ENCODE results near the gene SNRK.

Gene SNRK

DNA sequence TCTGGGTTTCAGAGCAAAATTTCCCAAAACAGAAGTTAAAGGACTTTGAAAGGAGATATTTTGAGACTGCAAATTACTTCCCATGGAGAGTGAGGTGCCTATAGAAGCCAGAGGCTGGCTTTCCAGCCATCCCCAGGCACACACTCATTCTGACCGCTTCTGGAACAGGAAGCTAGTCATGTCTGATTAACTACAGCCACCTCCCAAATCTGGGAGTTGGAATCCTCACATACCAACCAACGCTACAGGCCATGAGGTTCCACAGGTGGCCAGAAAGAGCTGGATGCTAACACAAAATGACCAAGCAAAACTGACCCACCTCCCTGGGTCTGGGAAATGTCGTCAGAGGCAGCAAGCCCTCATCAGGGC, 87.2 kb downstream of the SNRK start:
- no peak for FAIRE-seq

- FAIRE-seq: no peak
Measured at GRCh38 chr3:43378066-43378935, 92.0 kb downstream of the SNRK start.

GRCh38 chr3:43379343-43379742, 93.0 kb downstream of the SNRK start:
- no peak for FAIRE-seq

DNA sequence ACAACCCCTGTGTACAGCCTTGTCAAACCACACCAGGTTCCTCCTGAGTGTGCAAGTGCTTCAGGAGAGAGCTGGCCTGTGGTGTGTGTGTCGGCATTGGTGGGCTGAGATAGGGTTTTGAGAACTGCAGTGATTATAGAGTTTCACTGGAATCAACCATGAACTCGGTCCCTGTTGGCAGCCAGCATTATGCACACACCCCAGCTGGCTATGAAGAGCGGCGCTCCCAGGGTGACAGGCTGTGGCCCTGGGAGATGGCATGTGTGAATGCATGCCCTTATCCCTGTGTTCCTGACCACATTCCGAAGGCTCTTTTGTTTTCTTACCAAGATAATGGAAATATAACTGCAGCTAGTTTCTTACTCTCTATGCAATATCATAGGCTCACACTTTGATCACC, 101.8 kb downstream of the SNRK start:
- no peak for FAIRE-seq

GRCh38 chr3:43388915-43389314, 102.6 kb downstream of the SNRK start:
- no peak for FAIRE-seq

DNA sequence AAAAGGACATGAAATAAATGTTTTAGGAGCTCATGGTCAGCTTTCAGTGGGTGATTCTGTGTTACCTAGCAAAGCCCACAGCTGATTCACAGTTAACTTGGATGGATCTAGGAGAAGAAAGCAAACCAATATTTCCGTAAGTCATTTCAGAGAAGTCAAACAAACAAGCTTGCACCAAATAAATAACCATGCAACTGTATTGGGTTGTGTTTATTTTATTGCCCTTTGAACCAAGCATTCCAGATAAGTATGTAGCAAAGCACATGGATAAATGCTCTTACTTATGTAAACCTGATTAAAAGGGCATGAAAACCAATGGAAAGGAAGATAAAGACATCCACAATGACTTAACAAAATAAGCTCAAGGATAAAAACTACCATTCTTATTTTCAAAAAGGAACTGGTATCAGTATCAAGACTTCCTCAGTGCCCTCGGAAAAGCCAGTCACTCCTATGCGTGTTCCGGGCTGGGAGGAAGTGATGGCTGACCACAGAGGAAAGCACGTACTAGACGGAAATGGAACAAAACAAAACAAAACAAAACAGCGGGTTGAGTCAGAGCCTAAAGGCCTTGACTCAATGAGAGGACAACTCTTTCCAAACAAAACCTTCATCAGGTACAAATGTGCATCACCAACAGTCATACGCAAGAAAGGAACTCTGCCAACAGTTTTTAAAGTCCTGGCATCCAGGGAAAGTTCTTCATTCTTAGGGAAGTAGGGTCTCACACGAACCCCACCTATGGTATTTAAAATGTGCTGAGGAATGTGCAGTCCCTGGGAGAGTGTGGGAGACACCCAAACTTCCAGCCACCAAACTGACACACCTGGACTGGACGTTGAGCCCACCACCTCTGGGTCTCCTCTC, 103.3 kb downstream of the SNRK start:
- no peak for FAIRE-seq

DNA sequence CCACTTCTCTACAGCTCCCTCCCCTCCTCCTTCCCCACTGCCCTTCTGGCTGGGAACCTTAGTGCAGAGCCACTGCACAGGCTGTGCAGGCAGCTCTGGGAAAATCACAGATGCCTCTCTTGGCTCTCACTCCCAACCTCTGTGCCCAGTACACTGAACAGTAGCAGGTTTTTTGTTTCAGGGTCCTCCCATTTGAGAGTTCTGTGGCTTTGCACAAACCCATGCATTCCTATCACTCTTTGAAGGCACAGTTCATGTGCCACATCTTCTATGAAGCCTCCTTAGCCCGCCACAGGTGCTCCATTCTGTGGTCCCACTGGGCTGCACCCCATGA, 103.9 kb downstream of the SNRK start:
- FAIRE-seq: no peak

DNA sequence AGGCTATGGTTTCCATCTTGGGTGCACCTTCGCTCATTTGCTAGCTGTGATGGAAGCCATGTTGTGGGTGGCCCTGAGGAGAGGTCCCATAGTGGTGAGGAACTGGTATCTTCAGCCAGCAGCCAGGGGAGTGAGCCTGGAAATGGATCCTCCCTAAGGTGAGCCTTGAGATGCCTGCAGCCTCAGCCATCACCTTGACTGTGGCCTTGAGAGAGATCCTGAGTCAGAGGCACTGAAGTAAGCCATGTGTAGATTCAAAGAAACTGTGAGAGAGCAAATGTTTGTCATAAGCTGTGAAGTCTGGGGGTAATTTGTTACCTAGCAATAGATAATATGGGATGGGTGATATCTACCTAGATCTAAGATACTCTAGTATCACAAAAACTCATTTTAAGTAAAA, 105.3 kb downstream of the SNRK start:
- no peak for FAIRE-seq

- peak; percentile 29 for FAIRE-seq
Measured at GRCh38 chr3:43394041-43394554, 107.8 kb downstream of the SNRK start.

DNA sequence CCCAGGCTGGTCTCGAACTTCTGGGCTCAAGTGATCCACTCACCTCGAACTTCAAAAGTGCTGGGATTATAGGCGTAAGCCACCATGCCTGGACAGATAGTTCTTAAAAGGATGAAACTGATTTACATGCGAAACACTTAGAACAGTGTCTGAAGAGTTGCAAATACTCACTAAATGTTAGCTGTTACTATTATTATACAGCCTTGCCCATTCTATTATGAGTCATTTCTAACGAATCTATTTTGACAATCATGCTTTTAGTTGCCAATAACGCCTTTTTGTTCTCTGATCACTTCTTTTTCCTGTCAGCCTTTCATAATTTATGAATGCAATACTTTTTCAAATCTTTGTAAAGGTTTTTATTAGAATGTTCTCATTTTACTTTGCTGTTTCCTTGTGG, 112.7 kb downstream of the SNRK start:
- no peak for FAIRE-seq

DNA sequence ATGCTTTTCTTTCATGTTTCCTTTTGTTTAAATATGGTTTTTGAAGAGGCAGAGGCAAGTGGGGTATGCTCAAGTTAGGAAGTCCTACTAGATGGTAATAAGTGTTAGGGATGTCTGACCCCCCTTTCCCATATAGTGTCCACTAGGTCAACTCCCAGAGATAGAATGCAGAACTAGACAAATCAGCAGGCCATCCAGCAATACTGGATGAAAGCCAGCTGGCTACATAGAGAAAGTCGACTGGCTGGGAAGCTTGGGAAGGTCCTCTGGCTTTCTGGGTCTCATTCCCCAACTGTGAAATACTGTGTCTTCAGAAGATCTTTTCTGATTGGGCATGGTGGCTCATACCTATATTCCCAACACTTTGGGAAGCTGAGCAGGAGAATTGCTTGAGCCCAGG, 113.8 kb downstream of the SNRK start:
- FAIRE-seq: no peak

All from endometrium (tissue), 2 donors.